Body of pancreas (tissue), 4 donors: ENCODE data around the gene CHADL. TPM values are rescaled to one million over a fixed set of nuclear protein-coding genes. Genes with fewer than 3 reads are reported as not detected.

Source experiments
- ATAC-seq: fragments of 150-250 bp; one replicate; pipeline ENCODE4 v1.9.1; 2016
- DNase-seq, 4 donors: peaks; one replicate each; pipeline ENCODE4 v3.0.0-alpha.2; 2019
- H3K27ac ChIP-seq, 4 donors: fragments of 200-600 bp; sonication (generic); 1 replicate in 3 of 4; 2 replicates in 1 of 4; pipeline versions ENCODE4 v1.5.1 to v1.6.1; 2016 to 2019; ENCODE audit warnings: mild to moderate bottlenecking in 1 of 4, mixed read lengths in 1 of 4, moderate library complexity in 1 of 4
- H3K27me3 ChIP-seq, 2 donors: fragments of 200-600 bp; sonication (generic); one replicate each; pipeline ENCODE4 v1.6.0; 2016; ENCODE audit warnings: mild to moderate bottlenecking in 1 of 2
- H3K36me3 ChIP-seq, 2 donors: fragments of 200-600 bp; sonication (generic); replicated peaks in 1 of 2; 2 replicates each; pipeline ENCODE4 v1.5.1; 2016; ENCODE audit warnings: low read depth in 2 of 2; ENCODE audit not compliant: insufficient read depth in 1 of 2
- H3K4me1 ChIP-seq: fragments of 200-600 bp; sonication (generic); one replicate; pipeline ENCODE4 v1.6.0; 2016
- H3K4me3 ChIP-seq, 2 donors: fragments of 200-600 bp; sonication (generic); 1 replicate in 1 of 2; 2 replicates in 1 of 2; pipeline ENCODE4 v1.5.1; 2016 to 2019
- H3K9me3 ChIP-seq, 3 donors: fragments of 200-600 bp; sonication (generic); 1 replicate in 2 of 3; 2 replicates in 1 of 3; pipeline ENCODE4 v1.5.1; 2016
- CTCF ChIP-seq, 7 experiments: fragments of 450-650 bp in 4 of 7; fragments of 200-600 bp in 3 of 7; sonication (generic) in 3 of 7; IDR thresholded peaks; one replicate each; pipeline ENCODE4 v1.5.1; 2016 to 2019; ENCODE audit warnings: antibody characterized with exemption in 7 of 7
- POLR2A ChIP-seq, 3 donors: fragments of 450-650 bp; IDR thresholded peaks; one replicate each; pipeline ENCODE4 v1.6.1; 2016; ENCODE audit warnings: antibody characterized with exemption in 3 of 3, mild to moderate bottlenecking in 2 of 3
- WGBS, 2 donors: methylation state at CpG; one replicate each; pipeline ENCODE4 v1.1.5; 2017; 5-methylcytosine and 5-hydroxymethylcytosine counted together
- intact Hi-C: fragments of 100-400 bp; cut with DNase I; formaldehyde crosslinking; loops from one replicate; pipeline ENCODE4 v1.15.1; 2023
- total RNA-seq, 2 donors: library from RNA; depleted of rRNA; stranded (reverse); fragments of >200 nt; gene quantifications; one replicate each; pipeline ENCODE4 v1.1.0, GENCODE V29; 2016

Gene CHADL
- total RNA-seq, 2 donors from 2014 or later: 1.8 to 6.3 TPM

DNA sequence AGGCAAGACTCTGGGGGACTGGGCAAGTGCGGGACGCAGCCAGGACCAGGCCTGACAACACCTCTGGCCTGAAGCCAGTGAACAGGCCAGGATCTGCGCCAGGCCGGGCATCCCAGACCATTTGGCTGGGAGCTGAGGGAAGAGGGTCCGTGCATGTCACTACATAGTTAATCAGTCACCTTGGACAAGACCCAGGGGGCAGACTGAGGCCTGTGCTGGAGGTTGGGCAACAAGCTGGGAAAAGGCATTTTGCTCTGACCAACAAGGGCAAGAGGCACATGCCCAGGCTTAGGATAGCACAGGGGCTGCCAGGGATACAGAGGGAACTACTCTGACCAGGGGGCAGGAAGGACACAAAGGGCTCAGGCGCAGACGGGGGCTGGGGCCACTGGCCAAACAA, 7.0 kb upstream of the CHADL start:
- ATAC-seq: no peak
- Histone ChIP-seq H3K9me3 (no peaks in the 10 kb centered on the region), H3K27ac (no peak overlapping the region), H3K27me3 (no peaks in the 10 kb centered on the region), H3K36me3 (peaks cover 0 to 44% of the 10 kb centered on the region in 2 donors), H3K4me3 (no peak overlapping the region), H3K4me1 (no peaks in the 10 kb centered on the region)
- intact Hi-C loops: no loop called here
- no peak for TF ChIP-seq CTCF (IDR thresholded peaks at IDR 0.05)
- TF ChIP-seq POLR2A (IDR thresholded peaks at IDR 0.05): no peak
- 92 to 95% methylated on average over 7 of the region's 7 CpGs for WGBS, 2 donors
- DNase-seq: no peak

DNA sequence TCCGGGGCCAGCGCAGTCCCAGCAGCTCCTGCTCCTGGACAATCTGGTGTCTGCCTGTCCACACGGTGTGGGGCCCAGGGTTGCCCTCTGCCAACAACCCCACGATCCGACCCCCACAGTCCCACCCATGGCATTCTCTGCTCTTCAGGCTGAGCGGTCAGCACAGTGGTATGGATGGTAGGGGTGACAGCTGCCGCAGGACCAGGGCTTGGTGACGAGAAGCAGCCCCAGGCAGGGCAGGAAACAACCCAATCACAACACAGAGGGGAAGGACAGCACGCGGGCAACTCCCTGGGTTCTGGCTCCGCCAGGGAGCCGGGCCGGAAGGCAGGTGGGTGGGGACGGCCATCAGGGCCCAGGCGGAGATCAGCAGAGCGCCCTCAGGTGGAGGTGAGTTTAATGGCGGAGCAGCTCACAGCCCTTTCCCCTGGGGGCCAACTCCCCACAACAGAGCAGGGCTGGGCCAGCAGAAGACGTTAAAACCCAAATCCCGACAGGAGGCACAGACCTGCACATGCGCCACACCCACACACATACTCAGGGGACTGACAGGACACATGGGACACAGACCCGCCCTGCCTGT, 5.3 kb upstream of the CHADL start:
- Histone ChIP-seq H3K36me3 (peaks cover 0 to 36% of the 10 kb centered on the region in 2 donors), H3K9me3 (no peaks in the 10 kb centered on the region), H3K27ac (no peak overlapping the region), H3K27me3 (no peaks in the 10 kb centered on the region), H3K4me3 (no peak overlapping the region), H3K4me1 (no peaks in the 10 kb centered on the region)
- TF ChIP-seq POLR2A (IDR thresholded peaks at IDR 0.05) (no peak), CTCF (IDR thresholded peaks at IDR 0.05) (no peak)
- DNase-seq (no peak), ATAC-seq (no peak)
- 89 to 91% methylated on average over 13 to 21 of the region's 21 CpGs for WGBS, 2 donors
- intact Hi-C loops: no loop called here

GRCh38 chr22:41243361-41243760, 2.6 kb upstream of the CHADL start:
- intact Hi-C loops: no loop called here
- Histone ChIP-seq H3K4me1 (no peaks in the 10 kb centered on the region), H3K27ac (no peak overlapping the region), H3K9me3 (no peaks in the 10 kb centered on the region), H3K36me3 (peaks cover 0 to 13% of the 10 kb centered on the region in 2 donors), H3K27me3 (no peaks in the 10 kb centered on the region), H3K4me3 (no peak overlapping the region)
- 89 to 97% methylated on average over 6 of the region's 6 CpGs for WGBS, 2 donors
- no peak for DNase-seq
- ATAC-seq: no peak
- no peak for TF ChIP-seq POLR2A (IDR thresholded peaks at IDR 0.05)
- no peak for TF ChIP-seq CTCF (IDR thresholded peaks at IDR 0.05)

- no peaks in the 10 kb centered on the region for H3K27me3 ChIP-seq
- no peak for TF ChIP-seq POLR2A (IDR thresholded peaks at IDR 0.05)
- TF ChIP-seq CTCF (IDR thresholded peaks at IDR 0.05): no peak
Measured at GRCh38 chr22:41242396-41243117, 1.8 kb upstream of the CHADL start.

More at GRCh38 chr22:41242396-41243117, 1.8 kb upstream of the CHADL start:
- Histone ChIP-seq H3K36me3 (peaks cover 0 to 6% of the 10 kb centered on the region in 2 donors), H3K9me3 (no peaks in the 10 kb centered on the region), H3K4me3 (no peak overlapping the region), H3K27ac (no peak overlapping the region), H3K4me1 (peaks cover 6% of the 10 kb centered on the region)
- intact Hi-C loops: no loop called here
- ATAC-seq: no peak
- no peak for DNase-seq
- 93 to 95% methylated on average over 13 to 18 of the region's 18 CpGs for WGBS, 2 donors
